DOHH2 (cell line): ENCODE data around the gene COLEC11.

Experiments
- H3F3A ChIP-seq: fragments of 200-600 bp; sonication (generic), shearing (Covaris generic); 2 replicates; pipeline ENCODE4 v1.6.0; 2016; ENCODE audit warnings: antibody characterized with exemption, mild to moderate bottlenecking; ENCODE audit not compliant: control insufficient read depth, insufficient read depth
- H3K27ac ChIP-seq: fragments of 200-600 bp; sonication (generic); 2 replicates; pipeline ENCODE4 v1.5.1; 2014; ENCODE audit warnings: low read depth, mild to moderate bottlenecking, low read length, moderate library complexity
- H3K27me3 ChIP-seq: fragments of 200-600 bp; sonication (generic); 2 replicates; pipeline ENCODE4 v1.6.1; 2014; ENCODE audit warnings: mild to moderate bottlenecking, low read length, mixed read lengths; ENCODE audit not compliant: control insufficient read depth
- H3K36me3 ChIP-seq: fragments of 200-600 bp; sonication (generic); 2 replicates; pipeline ENCODE4 v1.6.1; 2014; ENCODE audit warnings: mild to moderate bottlenecking, low read length, moderate library complexity, mixed read lengths; ENCODE audit not compliant: control insufficient read depth
- H3K4me1 ChIP-seq: fragments of 200-600 bp; sonication (generic); 2 replicates; pipeline ENCODE4 v1.6.1; 2014; ENCODE audit warnings: mild to moderate bottlenecking, low read length, mixed read lengths; ENCODE audit not compliant: control insufficient read depth
- H3K4me2 ChIP-seq: fragments of 200-600 bp; sonication (generic); 2 replicates; pipeline ENCODE4 v1.6.0; 2014; ENCODE audit warnings: mild to moderate bottlenecking, low read length, moderate library complexity
- H3K4me3 ChIP-seq: fragments of 200-600 bp; sonication (generic); 2 replicates; pipeline ENCODE4 v1.5.1; 2014; ENCODE audit warnings: mild to moderate bottlenecking, low read length, mixed read lengths
- H3K79me2 ChIP-seq: fragments of 200-600 bp; sonication (generic); 2 replicates; pipeline ENCODE4 v1.6.1; 2014; ENCODE audit warnings: mild to moderate bottlenecking, low read length, mixed read lengths; ENCODE audit not compliant: control insufficient read depth
- H3K9me2 ChIP-seq: fragments of 200-600 bp; sonication (generic); replicated peaks from 2 replicates; pipeline ENCODE4 v1.6.1; 2014; ENCODE audit warnings: mild to moderate bottlenecking, low read length, mixed read lengths; ENCODE audit not compliant: control insufficient read depth
- H3K9me3 ChIP-seq: fragments of 200-600 bp; sonication (generic); 2 replicates; pipeline ENCODE4 v1.6.1; 2014; ENCODE audit warnings: antibody characterized with exemption, low read length, mixed read lengths; ENCODE audit not compliant: control insufficient read depth, insufficient read depth
- H4K20me1 ChIP-seq: fragments of 200-600 bp; sonication (generic); 2 replicates; pipeline ENCODE4 v1.6.0; 2014; ENCODE audit warnings: low read depth, mild to moderate bottlenecking, antibody characterized with exemption, low read length, moderate library complexity; ENCODE audit not compliant: control insufficient read depth, insufficient read depth
- CTCF ChIP-seq: fragments of 200-600 bp; sonication (generic); IDR thresholded peaks from one replicate; pipeline ENCODE4 v1.5.1; 2014; ENCODE audit warnings: antibody characterized with exemption, mild to moderate bottlenecking, low read depth, low read length; ENCODE audit not compliant: poor library complexity, severe bottlenecking
- EZH2phosphoT487 ChIP-seq: fragments of 200-600 bp; sonication (generic); IDR thresholded peaks from 2 replicates; pipeline ENCODE4 v1.6.1; 2017; ENCODE audit warnings: borderline replicate concordance, mild to moderate bottlenecking, antibody characterized with exemption, low read length, moderate library complexity, mixed read lengths

COLEC11 gene

GRCh38 chr2:3661149-3661660 lies 66.3 kb downstream of the COLEC11 start:
- Histone ChIP-seq H3K4me2 (no peak overlapping the region), H3K4me3 (no peak overlapping the region), H3F3A (no peaks in the 10 kb centered on the region), H4K20me1 (no peaks in the 10 kb centered on the region), H3K4me1 (peaks cover 13% of the 10 kb centered on the region), H3K9me2 (no peaks in the 10 kb centered on the region), H3K9me3 (no peaks in the 10 kb centered on the region), H3K79me2 (no peaks in the 10 kb centered on the region), H3K36me3 (no peaks in the 10 kb centered on the region), H3K27ac (no peak overlapping the region), H3K27me3 (no peaks in the 10 kb centered on the region)
- no peak for TF ChIP-seq CTCF
- TF ChIP-seq EZH2phosphoT487 = no peak

GRCh38 chr2:3662239-3662638 lies 67.3 kb downstream of the COLEC11 start:
- Histone ChIP-seq H3K4me2 (no peak overlapping the region), H3K36me3 (no peaks in the 10 kb centered on the region), H3K4me1 (peaks cover 15% of the 10 kb centered on the region), H3F3A (no peaks in the 10 kb centered on the region), H3K27me3 (no peaks in the 10 kb centered on the region), H3K9me3 (no peaks in the 10 kb centered on the region), H3K27ac (no peak overlapping the region), H3K9me2 (no peaks in the 10 kb centered on the region), H3K4me3 (no peak overlapping the region), H3K79me2 (no peaks in the 10 kb centered on the region), H4K20me1 (no peaks in the 10 kb centered on the region)
- TF ChIP-seq CTCF (peak; percentile 27), EZH2phosphoT487 (no peak)

- TF ChIP-seq CTCF = no peak
- TF ChIP-seq EZH2phosphoT487 = no peak
- Histone ChIP-seq H3K4me3 (no peak overlapping the region), H3K27me3 (no peaks in the 10 kb centered on the region), H3K9me3 (no peaks in the 10 kb centered on the region), H4K20me1 (no peaks in the 10 kb centered on the region), H3K79me2 (no peaks in the 10 kb centered on the region), H3K27ac (no peak overlapping the region), H3F3A (no peaks in the 10 kb centered on the region), H3K4me2 (no peak overlapping the region), H3K9me2 (no peaks in the 10 kb centered on the region), H3K36me3 (no peaks in the 10 kb centered on the region), H3K4me1 (peaks cover 22% of the 10 kb centered on the region)
Observed at GRCh38 chr2:3664118-3664517, 69.2 kb downstream of the COLEC11 start.
